ENCODE results near the gene SUCLG1.

DNA sequence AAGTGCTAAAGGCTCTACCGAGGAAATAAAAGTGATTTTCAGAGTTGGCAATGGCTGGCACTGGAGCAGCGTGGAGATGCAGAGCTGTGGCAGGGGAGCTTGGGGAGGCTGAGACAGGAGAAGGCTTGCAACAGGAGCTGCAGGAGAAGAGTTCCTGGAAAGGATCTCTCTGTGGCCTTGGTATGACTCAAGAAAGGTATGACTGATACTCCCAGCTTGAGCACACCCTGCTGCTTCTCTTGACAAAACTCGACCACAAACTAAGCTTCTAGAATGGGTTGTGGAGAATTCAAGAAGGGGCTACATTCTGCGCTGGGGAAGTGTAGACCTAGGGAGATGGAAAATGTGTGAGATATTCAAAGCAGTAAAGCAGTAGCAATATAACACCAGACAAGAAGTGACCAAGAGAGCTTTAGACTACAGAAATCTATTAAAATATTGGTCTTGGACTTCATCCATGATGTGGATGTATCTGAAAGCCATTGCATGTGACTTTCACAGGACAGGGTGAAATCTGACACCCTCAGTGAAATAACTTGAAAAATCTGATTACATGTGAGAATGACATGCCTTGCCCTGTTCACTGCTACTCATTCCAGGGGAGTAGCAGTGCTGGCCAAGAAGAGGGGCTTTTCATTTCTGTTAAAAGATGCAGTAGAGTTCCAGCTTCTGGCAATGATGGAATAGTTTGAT lies 41.5 kb downstream of the SUCLG1 start:
- TF ChIP-seq EZH2 (IDR thresholded peaks at IDR 0.05) (no peak), POLR2AphosphoS5 (IDR thresholded peaks at IDR 0.05; ENCODE audit: borderline replicate concordance, low read depth, low read length) (no peak), FOXP2 (optimal IDR thresholded peaks at IDR 0.05; ENCODE audit: control extremely low read depth, extremely low read length, insufficient read depth) (no peak)

Data from SK-N-MC (cell line).